Brain microvascular endothelial cell (primary cell): ENCODE measurements around the gene ANKRD34C.
A peak's percentile ranks its signal among the peaks of the same experiment; 100 is the strongest.
"Not testable (repeated sequence)": the region's sequence is repeated elsewhere in the genome, so short reads cannot be mapped to it uniquely, and the experiment has no call there.

Experiments
- DNase-seq: peaks from one replicate; pipeline ENCODE4 v3.0.0-alpha.2; 2020
- H3K27ac ChIP-seq: fragments of 250-450 bp; sonication (Bioruptor Pico); 2 replicates; pipeline ENCODE4 v1.5.1; 2020; ENCODE audit warnings: mild to moderate bottlenecking, moderate library complexity
- H3K27me3 ChIP-seq: fragments of 250-450 bp; sonication (Bioruptor Pico); replicated peaks from 2 replicates; pipeline ENCODE4 v1.5.1; 2020; ENCODE audit warnings: mild to moderate bottlenecking
- H3K36me3 ChIP-seq: fragments of 250-450 bp; sonication (Bioruptor Pico); replicated peaks from 2 replicates; pipeline ENCODE4 v1.5.1; 2020; ENCODE audit warnings: mild to moderate bottlenecking
- H3K4me3 ChIP-seq: 2 replicates; pipeline ENCODE4 v1.5.1; 2011; ENCODE audit warnings: low read depth, mild to moderate bottlenecking, control low read depth, low read length, moderate library complexity
- in situ Hi-C: cut with HindIII; loops from 2 replicates; pipeline ENCODE4 v1.10.0; 2017; ENCODE audit warnings: low sequenced_read_pairs, low pct_ligation_motif_present
- TF ChIP-seq, protein P1 (sequence below): IDR thresholded peaks from 2 replicates; pipeline ENCODE4 v1.5.1; 2011; ENCODE audit warnings: low read depth, mild to moderate bottlenecking, moderate library complexity, low read length, control low read depth, inconsistent platforms; ENCODE audit errors: missing control alignments

Gene ANKRD34C

GRCh38 chr15:79311901-79312553 lies 29.5 kb downstream of the ANKRD34C start:
- H3K27me3 ChIP-seq, result peaks cover 2% of the 10 kb centered on the region
- DNase-seq, result no peak
- H3K4me3 ChIP-seq, result peak overlapping the region; percentile 93
- in situ Hi-C loops, result no loop called here
- TF ChIP-seq, protein P1, sequence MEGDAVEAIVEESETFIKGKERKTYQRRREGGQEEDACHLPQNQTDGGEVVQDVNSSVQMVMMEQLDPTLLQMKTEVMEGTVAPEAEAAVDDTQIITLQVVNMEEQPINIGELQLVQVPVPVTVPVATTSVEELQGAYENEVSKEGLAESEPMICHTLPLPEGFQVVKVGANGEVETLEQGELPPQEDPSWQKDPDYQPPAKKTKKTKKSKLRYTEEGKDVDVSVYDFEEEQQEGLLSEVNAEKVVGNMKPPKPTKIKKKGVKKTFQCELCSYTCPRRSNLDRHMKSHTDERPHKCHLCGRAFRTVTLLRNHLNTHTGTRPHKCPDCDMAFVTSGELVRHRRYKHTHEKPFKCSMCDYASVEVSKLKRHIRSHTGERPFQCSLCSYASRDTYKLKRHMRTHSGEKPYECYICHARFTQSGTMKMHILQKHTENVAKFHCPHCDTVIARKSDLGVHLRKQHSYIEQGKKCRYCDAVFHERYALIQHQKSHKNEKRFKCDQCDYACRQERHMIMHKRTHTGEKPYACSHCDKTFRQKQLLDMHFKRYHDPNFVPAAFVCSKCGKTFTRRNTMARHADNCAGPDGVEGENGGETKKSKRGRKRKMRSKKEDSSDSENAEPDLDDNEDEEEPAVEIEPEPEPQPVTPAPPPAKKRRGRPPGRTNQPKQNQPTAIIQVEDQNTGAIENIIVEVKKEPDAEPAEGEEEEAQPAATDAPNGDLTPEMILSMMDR, result no peak
- H3K27ac ChIP-seq, result no peak overlapping the region
- peaks cover 38% of the 10 kb centered on the region for H3K36me3 ChIP-seq

DNA sequence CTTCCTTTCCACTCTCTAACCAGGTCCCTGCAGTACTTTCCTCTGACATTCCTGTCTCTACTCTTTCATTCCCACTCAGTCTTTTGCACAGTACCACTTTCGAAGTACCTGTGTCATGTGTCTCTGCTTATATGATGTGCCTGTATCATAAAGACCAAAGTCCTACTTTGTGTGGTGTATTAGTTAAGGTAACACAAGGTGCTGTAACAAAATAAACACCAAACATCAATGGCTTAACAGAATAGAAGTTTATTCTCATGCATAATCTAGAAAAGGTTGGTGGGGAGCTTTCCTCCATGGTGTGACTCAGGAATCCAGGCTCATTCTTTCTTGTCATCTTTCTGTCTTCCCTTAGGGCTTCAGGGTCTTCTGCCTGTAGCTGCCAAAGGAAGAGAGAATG lies 31.7 kb downstream of the ANKRD34C start:
- Histone ChIP-seq H3K27ac (no peak overlapping the region), H3K36me3 (peaks cover 58% of the 10 kb centered on the region), H3K27me3 (no peaks in the 10 kb centered on the region), H3K4me3 (no peak overlapping the region)
- no peak for DNase-seq
- in situ Hi-C loops, result no loop called here
- TF ChIP-seq, protein P1, result no peak

DNA sequence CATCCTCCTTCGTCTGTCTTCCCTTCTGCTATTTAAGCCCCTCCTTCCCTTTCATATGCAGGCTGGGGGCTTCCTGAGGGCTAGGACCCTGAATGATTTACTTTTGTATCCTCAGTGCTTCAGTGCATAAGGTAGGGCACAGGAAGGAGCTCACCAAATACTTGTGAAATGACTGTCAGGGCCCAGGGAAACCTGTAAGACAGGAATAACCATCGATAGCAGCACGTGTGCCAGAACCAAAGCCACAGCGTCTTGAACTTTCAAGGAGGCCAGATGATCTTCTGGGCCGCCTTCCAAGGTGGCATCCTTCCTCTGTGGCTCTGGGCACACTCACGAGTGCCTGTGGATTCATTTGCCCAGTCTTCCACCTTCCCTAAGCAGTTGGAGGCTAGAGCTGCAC lies 32.3 kb downstream of the ANKRD34C start:
- in situ Hi-C loops, result no loop called here
- peaks cover 59% of the 10 kb centered on the region for H3K36me3 ChIP-seq
- no peak for DNase-seq

GRCh38 chr15:79315623-79316328 lies 33.3 kb downstream of the ANKRD34C start:
- in situ Hi-C loops, result no loop called here
- TF ChIP-seq, protein P1, result no peak
- Histone ChIP-seq H3K27ac (no peak overlapping the region), H3K36me3 (peaks cover 63% of the 10 kb centered on the region), H3K4me3 (no peak overlapping the region), H3K27me3 (no peaks in the 10 kb centered on the region)
- DNase-seq, result no peak

More for the DNA sequence above, 32.3 kb downstream of the ANKRD34C start:
- Histone ChIP-seq H3K27ac (no peak overlapping the region), H3K27me3 (no peaks in the 10 kb centered on the region), H3K4me3 (no peak overlapping the region)
- TF ChIP-seq, protein P1, result no peak

- Histone ChIP-seq H3K4me3 (no peak overlapping the region), H3K27me3 (no peaks in the 10 kb centered on the region), H3K36me3 (peaks cover 72% of the 10 kb centered on the region), H3K27ac (no peak overlapping the region)
- TF ChIP-seq, protein P1, result no peak
- in situ Hi-C loops, result no loop called here
- DNase-seq, result no peak
Measured at GRCh38 chr15:79316864-79317263, 34.3 kb downstream of the ANKRD34C start.

DNA sequence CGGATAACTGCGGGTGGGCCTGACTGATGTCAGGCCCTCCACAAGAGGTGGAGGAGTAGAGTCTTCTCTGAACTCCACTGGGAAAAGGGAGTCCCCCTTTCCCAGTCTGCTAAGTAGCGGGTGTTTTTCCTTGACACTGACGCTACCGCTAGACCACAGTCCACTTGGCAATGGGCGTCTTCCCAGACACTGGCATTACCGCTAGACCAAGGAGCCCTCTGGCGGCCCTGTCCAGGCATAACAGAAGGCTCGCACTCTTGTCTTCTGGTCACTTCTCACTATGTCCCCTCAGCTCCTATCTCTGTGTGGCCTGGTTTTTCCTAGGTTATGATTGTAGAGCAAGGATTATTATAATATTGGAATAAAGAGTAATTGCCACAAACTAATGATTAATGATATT lies 37.5 kb downstream of the ANKRD34C start:
- DNase-seq, H3K27ac ChIP-seq, H3K4me3 ChIP-seq, in situ Hi-C loops, H3K27me3 ChIP-seq: not testable (repeated sequence)
- peaks cover 76% of the 10 kb centered on the region for H3K36me3 ChIP-seq
